Smooth muscle cell (in vitro differentiated cells): Measurements from ENCODE around the gene PLD4. TPM values are rescaled to one million over a fixed set of nuclear protein-coding genes. Genes with fewer than 3 reads are reported as not detected.

Source experiments
- DNase-seq: peaks from one replicate; lab custom pipeline; 2025; ENCODE audit not compliant: unreplicated experiment; lab: John Stamatoyannopoulos, UW
- H2AFZ ChIP-seq: fragments of 200-600 bp; sonication (generic); 2 replicates; pipeline ENCODE4 v1.6.0; 2016; ENCODE audit warnings: antibody characterized with exemption, low read depth, mild to moderate bottlenecking
- H3F3A ChIP-seq: fragments of 200-600 bp; sonication (generic); 2 replicates; pipeline ENCODE4 v1.6.0; 2017; ENCODE audit warnings: antibody characterized with exemption, low read depth
- H3K27ac ChIP-seq: fragments of 200-600 bp; sonication (generic); 2 replicates; pipeline ENCODE4 v1.5.1; 2016; ENCODE audit warnings: low read depth, mild to moderate bottlenecking
- H3K27me3 ChIP-seq: fragments of 200-600 bp; sonication (generic); 2 replicates; pipeline ENCODE4 v1.6.1; 2016; ENCODE audit warnings: low read depth, mild to moderate bottlenecking
- H3K36me3 ChIP-seq: fragments of 200-600 bp; sonication (generic); 2 replicates; pipeline ENCODE4 v1.5.1; 2016; ENCODE audit warnings: low read depth
- H3K4me1 ChIP-seq: fragments of 200-600 bp; sonication (generic); 2 replicates; pipeline ENCODE4 v1.5.1; 2016; ENCODE audit warnings: low read depth
- H3K4me2 ChIP-seq: fragments of 200-600 bp; sonication (generic); 2 replicates; pipeline ENCODE4 v1.6.0; 2016; ENCODE audit warnings: mild to moderate bottlenecking
- H3K4me3 ChIP-seq: fragments of 200-600 bp; sonication (generic); 2 replicates; pipeline ENCODE4 v1.5.1; 2016; ENCODE audit warnings: mild to moderate bottlenecking
- H3K79me2 ChIP-seq: fragments of 200-600 bp; sonication (generic); 2 replicates; pipeline ENCODE4 v1.6.0; 2016; ENCODE audit warnings: low read depth, mild to moderate bottlenecking
- H3K9ac ChIP-seq: fragments of 200-600 bp; sonication (generic); 2 replicates; pipeline ENCODE4 v1.6.0; 2016; ENCODE audit warnings: low read depth
- H3K9me3 ChIP-seq: fragments of 200-600 bp; sonication (generic); replicated peaks from 2 replicates; pipeline ENCODE4 v1.5.1; 2016; ENCODE audit warnings: low read depth
- H4K20me1 ChIP-seq: fragments of 200-600 bp; sonication (generic); 2 replicates; pipeline ENCODE4 v1.6.0; 2016; ENCODE audit warnings: low read depth
- WGBS: methylation state at CpG from one replicate; pipeline ENCODE4 v1.1.7; 2016; ENCODE audit warnings: low lambda C conversion rate; 5-methylcytosine and 5-hydroxymethylcytosine counted together
- polyA plus RNA-seq: library from polyadenylated mRNA; unstranded; fragments of >200 nt; fragmentation: Nextera tagmentation; extraction: Ambion mirVana; gene quantifications from 2 replicates; pipeline ENCODE4 v1.2.1, GENCODE V29; 2016
- total RNA-seq: library from RNA; depleted of rRNA; stranded (reverse); fragments of >200 nt; gene quantifications from 2 replicates; pipeline ENCODE4 v1.2.3, GENCODE V29; 2014
- TF ChIP-seq, protein P1 (sequence below): fragments of 200-600 bp; sonication (generic); IDR thresholded peaks from 2 replicates; pipeline ENCODE4 v1.5.1; 2017; ENCODE audit warnings: borderline replicate concordance, mild to moderate bottlenecking, antibody characterized with exemption; ENCODE audit not compliant: insufficient read depth, poor library complexity, severe bottlenecking

PLD4 gene
- total and polyA plus RNA-seq, 2 experiments from 2014 or later = 0.06 to 0.09 TPM

DNA sequence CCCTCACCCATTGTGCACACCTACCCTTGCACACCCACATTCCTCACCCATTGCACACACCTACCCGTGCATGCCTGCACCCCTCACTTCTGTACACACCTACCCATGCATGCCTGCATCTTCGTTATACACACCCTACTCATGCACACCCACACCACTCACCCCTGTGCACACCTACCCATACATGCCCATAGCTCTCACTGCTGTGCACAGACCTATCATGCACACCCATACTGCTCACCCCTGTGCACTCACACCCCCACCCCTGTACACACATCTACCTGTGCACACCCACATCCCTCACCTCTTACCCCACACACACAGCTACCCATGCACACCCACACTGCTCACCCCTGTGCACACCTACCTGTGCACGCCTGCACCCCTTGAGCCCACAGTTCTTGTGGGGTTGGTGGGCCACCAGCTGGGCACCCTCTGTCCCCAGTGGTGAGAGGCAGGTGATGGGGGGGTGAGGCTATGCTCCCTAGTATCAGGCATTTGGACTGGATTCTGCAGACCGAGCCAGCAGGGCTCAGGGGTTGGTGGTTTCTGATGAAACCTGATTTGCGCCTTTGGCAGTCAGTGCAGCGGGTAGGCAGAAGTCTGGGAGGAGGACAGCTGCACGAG lies 44.0 kb upstream of the PLD4 start:
- no peaks in the 10 kb centered on the region for H3K4me1 ChIP-seq
- WGBS = 83% methylated on average over 7 of the region's 7 CpGs
- H3K9ac ChIP-seq = no peak overlapping the region
- no peaks in the 10 kb centered on the region for H3F3A ChIP-seq
- no peaks in the 10 kb centered on the region for H3K9me3 ChIP-seq
- TF ChIP-seq, protein P1, sequence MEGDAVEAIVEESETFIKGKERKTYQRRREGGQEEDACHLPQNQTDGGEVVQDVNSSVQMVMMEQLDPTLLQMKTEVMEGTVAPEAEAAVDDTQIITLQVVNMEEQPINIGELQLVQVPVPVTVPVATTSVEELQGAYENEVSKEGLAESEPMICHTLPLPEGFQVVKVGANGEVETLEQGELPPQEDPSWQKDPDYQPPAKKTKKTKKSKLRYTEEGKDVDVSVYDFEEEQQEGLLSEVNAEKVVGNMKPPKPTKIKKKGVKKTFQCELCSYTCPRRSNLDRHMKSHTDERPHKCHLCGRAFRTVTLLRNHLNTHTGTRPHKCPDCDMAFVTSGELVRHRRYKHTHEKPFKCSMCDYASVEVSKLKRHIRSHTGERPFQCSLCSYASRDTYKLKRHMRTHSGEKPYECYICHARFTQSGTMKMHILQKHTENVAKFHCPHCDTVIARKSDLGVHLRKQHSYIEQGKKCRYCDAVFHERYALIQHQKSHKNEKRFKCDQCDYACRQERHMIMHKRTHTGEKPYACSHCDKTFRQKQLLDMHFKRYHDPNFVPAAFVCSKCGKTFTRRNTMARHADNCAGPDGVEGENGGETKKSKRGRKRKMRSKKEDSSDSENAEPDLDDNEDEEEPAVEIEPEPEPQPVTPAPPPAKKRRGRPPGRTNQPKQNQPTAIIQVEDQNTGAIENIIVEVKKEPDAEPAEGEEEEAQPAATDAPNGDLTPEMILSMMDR = no peak
- DNase-seq = no peak
- no peak overlapping the region for H3K4me2 ChIP-seq
- no peak overlapping the region for H3K4me3 ChIP-seq
- no peaks in the 10 kb centered on the region for H3K79me2 ChIP-seq
- H3K27ac ChIP-seq = no peak overlapping the region
- H4K20me1 ChIP-seq = peaks cover 50% of the 10 kb centered on the region
- no peaks in the 10 kb centered on the region for H3K36me3 ChIP-seq
- H3K27me3 ChIP-seq = no peaks in the 10 kb centered on the region
- H2AFZ ChIP-seq = no peak overlapping the region

DNA sequence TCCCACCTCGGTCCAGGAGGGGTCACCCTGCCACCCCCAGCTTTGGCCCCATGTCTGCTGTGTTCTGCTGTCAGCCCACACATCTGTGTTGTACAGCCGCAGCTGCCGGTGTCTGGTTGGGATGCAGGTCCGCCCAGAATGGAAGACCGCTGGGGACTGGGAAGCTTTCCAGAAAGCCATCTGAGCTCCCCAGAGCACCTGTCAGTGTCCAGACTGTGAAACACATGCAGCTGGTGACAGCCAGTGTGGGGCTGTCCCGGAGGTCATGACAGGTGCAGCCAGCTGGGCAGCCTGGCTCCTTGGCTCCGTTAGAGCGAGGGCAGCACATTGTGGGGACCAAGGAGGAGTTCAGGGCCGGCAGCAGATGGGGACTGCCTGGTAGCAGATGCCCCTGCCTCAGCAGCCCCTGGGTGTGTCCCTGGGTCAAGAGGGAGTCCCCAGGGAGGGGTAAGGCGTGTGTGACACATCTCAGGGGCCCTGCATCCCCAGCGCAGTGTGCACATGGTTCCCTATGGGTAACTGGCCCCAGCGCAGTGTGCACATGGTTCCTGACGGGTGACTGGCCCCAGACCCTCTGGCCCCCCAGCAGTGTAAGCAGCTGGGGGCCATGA lies 43.2 kb upstream of the PLD4 start:
- Histone ChIP-seq H3F3A (no peaks in the 10 kb centered on the region), H3K9me3 (no peaks in the 10 kb centered on the region), H3K27me3 (no peaks in the 10 kb centered on the region), H3K4me3 (no peak overlapping the region), H3K4me1 (no peaks in the 10 kb centered on the region), H3K79me2 (no peaks in the 10 kb centered on the region), H2AFZ (no peak overlapping the region), H3K27ac (no peak overlapping the region), H3K9ac (no peak overlapping the region), H3K36me3 (no peaks in the 10 kb centered on the region), H4K20me1 (peaks cover 42% of the 10 kb centered on the region), H3K4me2 (no peak overlapping the region)
- WGBS = 77% methylated on average over 13 of the region's 13 CpGs
- TF ChIP-seq, protein P1 = no peak
- DNase-seq = no peak

DNA sequence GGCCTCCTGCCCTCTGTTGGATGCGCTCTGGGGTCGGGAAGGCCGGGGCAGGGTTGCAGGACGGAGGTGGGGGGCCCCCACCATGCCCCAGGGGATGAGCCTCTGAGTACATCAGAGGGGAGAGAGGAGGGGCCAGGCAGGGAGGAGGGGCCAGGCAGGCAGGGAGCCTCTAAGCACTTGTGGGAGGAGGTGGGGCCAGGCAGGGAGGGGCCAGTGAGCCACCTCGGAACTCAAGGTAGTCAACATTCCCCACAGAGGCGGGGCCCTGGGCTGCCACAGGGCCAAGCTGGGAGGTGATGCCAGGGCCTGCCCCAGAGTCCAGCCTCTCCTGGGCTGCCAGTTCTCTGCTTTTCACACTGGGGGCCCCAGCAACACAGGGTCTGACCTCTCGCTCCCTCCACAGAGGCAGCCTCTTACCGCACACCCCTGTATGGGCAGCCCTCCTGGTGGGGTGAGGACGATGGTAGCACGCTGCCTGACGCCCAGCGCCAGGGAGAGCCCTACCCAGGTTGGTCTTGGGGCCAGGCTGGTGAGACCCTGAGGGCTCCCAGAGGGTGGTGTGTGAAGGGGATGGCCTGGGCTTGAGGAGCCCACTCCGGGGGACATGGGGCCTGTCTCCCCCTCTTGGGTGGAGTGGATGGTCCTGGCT lies 42.2 kb upstream of the PLD4 start:
- 75% methylated on average over 13 of the region's 13 CpGs for WGBS
- no peak for DNase-seq
- Histone ChIP-seq H3K27ac (no peak overlapping the region), H3K4me2 (no peak overlapping the region), H2AFZ (no peak overlapping the region), H4K20me1 (peaks cover 32% of the 10 kb centered on the region), H3K4me3 (no peak overlapping the region), H3K9ac (no peak overlapping the region), H3K36me3 (no peaks in the 10 kb centered on the region), H3K27me3 (no peaks in the 10 kb centered on the region), H3K9me3 (no peaks in the 10 kb centered on the region), H3F3A (no peaks in the 10 kb centered on the region), H3K79me2 (no peaks in the 10 kb centered on the region), H3K4me1 (no peaks in the 10 kb centered on the region)
- TF ChIP-seq, protein P1 = no peak
